GM19351 (cell line): ENCODE measurements around the gene CCDC91.
"Not testable (repeated sequence)": the region's sequence is repeated elsewhere in the genome, so short reads cannot be mapped to it uniquely, and the experiment has no call there.

Experiments
- ATAC-seq: cut with Tn5 transposase; IDR thresholded peaks from one replicate; pipeline ENCODE4 v1.9.1; 2021; ENCODE audit warnings: mild to moderate bottlenecking, moderate library complexity; ENCODE audit not compliant: unreplicated experiment

Gene CCDC91

GRCh38 chr12:28278960-28279359 lies 88.7 kb downstream of the CCDC91 start:
- no peak for ATAC-seq

DNA sequence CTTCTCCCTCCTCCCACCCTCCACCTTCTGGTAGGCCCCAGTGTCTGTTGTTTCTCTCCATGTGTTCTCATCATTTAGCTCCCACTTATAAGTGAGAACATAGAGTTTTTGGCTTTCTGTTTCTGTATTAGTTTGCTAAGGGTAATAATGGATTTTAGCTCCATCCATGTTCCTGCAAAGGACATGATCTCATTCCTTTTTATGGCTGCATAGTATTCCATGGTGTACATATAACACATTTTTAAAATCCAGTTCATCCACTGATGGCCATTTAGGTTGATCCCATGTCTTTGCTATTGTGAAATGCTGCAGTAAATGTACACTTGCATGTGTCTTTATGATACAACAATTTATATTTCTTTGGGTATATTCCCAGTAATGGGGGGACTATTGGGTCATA lies 96.1 kb downstream of the CCDC91 start:
- ATAC-seq: no peak

GRCh38 chr12:28290262-28290661 lies 100.0 kb downstream of the CCDC91 start:
- no peak for ATAC-seq

DNA sequence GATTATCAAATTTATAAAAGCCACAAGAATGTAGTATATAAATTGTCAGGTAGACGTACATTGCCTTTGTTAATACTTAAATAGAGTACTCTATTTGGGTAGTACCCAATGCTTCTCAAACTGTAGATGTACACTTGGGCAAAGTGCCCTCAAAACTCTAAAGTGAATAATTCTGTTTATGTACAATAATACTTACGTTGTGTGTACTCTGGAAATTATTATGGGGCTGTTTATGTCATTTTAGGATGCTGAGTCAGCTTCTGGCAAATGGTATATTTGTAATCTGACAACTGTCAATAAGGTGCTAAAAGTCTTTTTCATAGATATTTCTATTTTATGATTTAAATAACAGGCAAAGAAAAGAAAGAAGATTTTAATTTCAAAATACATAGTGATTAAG lies 102.4 kb downstream of the CCDC91 start:
- no peak for ATAC-seq

- no peak for ATAC-seq
Observed at GRCh38 chr12:28294300-28294699, 104.0 kb downstream of the CCDC91 start.

GRCh38 chr12:28296287-28296686 lies 106.0 kb downstream of the CCDC91 start:
- ATAC-seq: no peak

GRCh38 chr12:28303192-28303591 lies 112.9 kb downstream of the CCDC91 start:
- ATAC-seq: no peak

DNA sequence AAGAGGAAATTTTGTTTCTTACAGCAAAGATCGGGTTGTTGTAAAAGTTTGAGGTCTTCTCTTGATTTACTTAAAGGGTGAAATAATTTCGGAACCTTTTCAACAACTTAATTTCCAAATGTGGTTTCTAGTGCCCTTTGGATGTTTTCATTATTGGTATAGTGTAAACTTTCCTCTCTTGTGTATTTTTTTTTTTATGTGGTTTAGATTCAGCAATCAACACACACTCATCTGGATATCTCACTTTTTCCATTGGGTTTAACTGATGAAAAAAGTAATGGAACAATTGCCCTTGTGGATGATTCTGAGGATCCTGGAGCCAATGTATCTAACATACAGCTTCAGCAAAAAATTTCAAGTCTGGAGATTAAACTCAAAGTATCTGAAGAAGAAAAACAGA lies 116.3 kb downstream of the CCDC91 start:
- ATAC-seq: no peak

DNA sequence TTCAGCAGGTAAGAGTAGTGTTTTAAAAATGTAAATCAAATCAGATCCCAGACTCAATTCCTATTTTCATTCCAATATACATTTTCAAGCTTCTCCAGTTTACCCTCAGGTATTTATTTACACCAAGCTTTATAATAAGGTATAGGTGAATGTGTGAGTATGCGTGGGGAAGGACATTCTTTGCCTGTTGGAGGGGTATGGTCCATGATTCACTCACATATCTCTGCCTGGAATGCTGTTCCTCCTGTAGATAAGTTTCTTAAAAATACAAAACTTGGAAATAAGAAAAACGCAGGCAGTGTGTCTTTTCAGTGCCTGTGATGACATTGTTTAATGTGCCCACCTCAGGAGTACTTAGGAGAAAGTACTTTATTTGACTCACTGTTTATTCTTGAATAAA lies 118.6 kb downstream of the CCDC91 start:
- no peak for ATAC-seq

DNA sequence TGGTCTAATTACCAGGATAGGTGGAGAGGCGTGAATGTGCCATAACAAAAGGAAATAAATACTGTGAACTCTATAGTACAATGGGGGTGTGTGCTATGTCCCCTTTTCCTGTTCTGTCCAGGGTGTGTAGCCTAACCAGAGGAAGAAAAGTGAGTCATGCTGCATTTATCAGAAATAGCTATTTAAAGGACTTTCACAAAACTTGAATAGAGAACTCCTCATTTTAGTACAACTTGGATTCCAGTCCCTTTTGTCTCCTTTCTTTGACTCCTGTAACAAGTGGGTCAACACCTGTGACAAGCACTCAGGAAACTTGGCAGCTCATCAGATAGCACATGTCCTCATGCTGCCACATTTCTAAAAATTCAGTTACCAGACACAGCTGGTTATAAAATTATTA lies 123.4 kb downstream of the CCDC91 start:
- ATAC-seq: no peak

DNA sequence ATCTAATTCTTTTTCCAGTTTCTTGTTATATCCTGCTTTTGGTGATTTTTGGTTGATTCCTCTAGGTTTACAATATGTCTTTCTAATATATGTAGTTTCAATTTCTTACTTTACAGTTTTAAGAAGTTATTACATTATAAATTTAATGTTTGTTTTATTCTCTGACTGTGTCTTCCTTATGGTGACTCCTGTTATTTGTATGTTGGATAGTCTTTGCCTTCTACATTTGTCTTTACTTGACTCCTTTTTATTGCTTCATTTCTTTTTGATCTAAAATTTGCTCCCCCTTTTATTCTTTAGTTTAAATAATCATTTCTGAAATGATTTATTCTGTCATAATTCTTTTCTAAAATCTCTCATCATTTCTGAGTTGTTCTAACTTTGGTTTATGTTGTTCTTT lies 125.8 kb downstream of the CCDC91 start:
- no peak for ATAC-seq

DNA sequence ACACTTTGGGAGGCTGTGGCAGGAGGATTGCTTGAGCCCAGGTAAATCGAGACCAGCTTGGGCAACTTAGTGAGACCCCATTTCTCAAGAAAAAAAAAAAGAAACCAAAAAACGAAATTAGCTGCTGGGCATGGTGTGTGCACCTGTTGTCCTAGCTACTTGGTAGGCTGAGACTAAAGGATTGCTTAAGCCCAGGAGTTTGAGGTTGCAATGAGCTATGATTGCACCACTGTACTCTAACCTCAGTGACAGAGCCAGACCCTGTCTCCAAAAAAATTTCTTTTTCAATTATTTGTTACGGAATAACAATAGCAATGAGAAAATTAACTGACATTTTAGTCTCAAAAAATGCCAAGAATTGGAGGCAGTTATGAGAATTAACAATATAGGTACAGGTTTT lies 128.0 kb downstream of the CCDC91 start:
- ATAC-seq: no peak

GRCh38 chr12:28320353-28320752 lies 130.1 kb downstream of the CCDC91 start:
- no peak for ATAC-seq

- ATAC-seq: no peak
Observed at GRCh38 chr12:28327722-28328121, 137.5 kb downstream of the CCDC91 start.

- no peak for ATAC-seq
Observed at GRCh38 chr12:28328967-28329366, 138.7 kb downstream of the CCDC91 start.

DNA sequence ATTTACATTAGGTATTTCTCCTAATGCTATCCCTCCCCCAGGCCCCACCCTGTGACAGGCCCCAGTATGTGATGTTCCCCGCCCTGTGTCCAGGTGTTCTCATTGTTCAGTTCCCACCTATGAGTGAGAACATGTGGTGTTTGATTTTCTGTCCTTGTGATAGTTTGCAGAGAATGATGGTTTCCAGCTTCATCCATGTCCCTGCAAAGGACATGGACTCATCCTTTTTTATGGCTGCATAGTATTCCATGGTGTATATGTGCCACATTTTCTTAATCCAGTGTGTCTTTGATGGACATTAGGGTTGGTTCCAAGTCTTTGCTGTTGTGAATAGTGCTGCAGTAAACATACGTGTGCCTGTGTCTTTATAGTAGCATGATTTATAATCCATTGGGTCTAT lies 139.5 kb downstream of the CCDC91 start:
- ATAC-seq: not testable (repeated sequence)

GRCh38 chr12:28330232-28330631 lies 140.0 kb downstream of the CCDC91 start:
- not testable (repeated sequence) for ATAC-seq

- no peak for ATAC-seq
Observed at GRCh38 chr12:28331130-28331529, 140.9 kb downstream of the CCDC91 start.

DNA sequence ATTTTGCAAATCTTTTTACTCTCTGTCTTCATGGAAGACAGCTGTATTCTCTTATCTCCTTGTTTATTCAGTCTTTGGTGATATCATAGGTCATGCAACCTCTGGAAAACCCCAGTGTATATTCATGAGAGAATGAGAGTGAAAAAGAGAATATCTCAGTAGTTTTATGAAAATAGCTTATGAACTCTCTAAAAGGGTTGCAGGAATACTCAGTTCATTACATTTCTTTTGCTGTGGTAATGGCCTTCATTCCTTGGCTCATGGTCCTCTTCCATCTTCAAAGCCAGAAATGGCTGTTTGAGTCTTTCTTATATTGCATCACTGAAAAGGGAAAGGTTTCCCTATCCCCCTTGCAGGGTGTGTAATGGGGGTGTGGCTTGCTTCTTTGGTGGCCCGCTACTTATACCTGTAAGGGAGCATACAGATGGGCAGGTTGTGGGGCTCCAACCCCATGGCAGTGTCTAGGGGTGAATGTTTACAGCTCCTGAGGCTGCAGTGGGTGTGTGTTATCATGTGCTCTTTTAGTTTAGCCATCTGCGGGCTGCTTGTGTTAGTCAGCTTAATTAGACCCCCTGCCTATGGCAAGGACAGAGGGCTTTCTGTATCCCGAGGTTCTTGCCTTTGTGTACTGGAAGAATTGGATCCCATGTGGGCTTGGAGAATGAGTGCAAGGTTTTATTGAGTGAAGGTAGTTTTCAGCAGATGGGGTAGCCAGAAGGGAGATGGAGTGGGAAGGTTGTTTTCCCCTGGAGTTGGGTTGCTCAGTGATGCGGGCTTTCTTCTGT lies 150.2 kb downstream of the CCDC91 start:
- ATAC-seq: no peak

GRCh38 chr12:28343713-28344112 lies 153.5 kb downstream of the CCDC91 start:
- ATAC-seq: no peak

- no peak for ATAC-seq
Observed at GRCh38 chr12:28346567-28346966, 156.3 kb downstream of the CCDC91 start.

- no peak for ATAC-seq
Observed at GRCh38 chr12:28349196-28349595, 158.9 kb downstream of the CCDC91 start.

GRCh38 chr12:28350502-28350901 lies 160.2 kb downstream of the CCDC91 start:
- ATAC-seq: no peak
